ENCODE results near the gene KRT76. TPM values are rescaled to one million over a fixed set of nuclear protein-coding genes. Genes with fewer than 3 reads are reported as not detected.

Gene KRT76
- total and polyA plus RNA-seq, 4 donors: not detected

DNA sequence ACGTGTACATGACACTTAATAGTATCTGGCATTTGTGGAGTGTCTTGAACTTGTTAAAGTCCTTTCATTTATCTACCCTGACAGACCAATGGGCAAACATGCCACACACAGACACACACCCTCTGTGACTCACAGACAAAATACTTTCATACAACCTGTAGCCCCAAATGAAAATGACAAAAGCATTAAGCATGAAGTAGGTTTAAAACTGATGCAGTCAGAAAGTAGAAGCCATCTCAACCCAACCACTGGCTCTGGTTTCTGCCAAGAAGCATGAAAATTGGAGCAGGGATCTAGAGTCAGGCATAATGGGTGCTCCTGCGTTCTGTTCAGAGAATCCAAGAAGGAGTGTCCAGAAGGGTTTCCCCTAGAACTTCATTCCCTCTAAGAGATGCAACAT, 50.7 kb downstream of the KRT76 start:
- Histone ChIP-seq H3K27me3 (ENCODE audit: control insufficient read depth in 3 of 3, insufficient read depth in 3 of 3, low read length in 2 of 3) (peaks cover 0 to 8% (median 2%) of the 10 kb centered on the region in 3 donors), H3K4me1 (ENCODE audit: control insufficient read depth in 5 of 5, insufficient read depth in 5 of 5, low read length in 5 of 5) (no peaks in the 10 kb centered on the region), H3K27ac (ENCODE audit: low read depth in 1 of 2, low read length in 1 of 2) (no peak overlapping the region), H3K9ac (ENCODE audit: insufficient read depth in 1 of 2, low read length in 2 of 2) (no peak overlapping the region), H3K4me3 (no peak overlapping the region), H3K36me3 (ENCODE audit: control insufficient read depth in 4 of 4, insufficient read depth in 4 of 4, low read length in 4 of 4) (no peaks in the 10 kb centered on the region), H3K9me3 (ENCODE audit: control insufficient read depth in 4 of 4, insufficient read depth in 3 of 4, low read length in 3 of 4) (peaks cover 0 to 2% (median 0%) of the 10 kb centered on the region in 4 donors)
- TF ChIP-seq CTCF (IDR thresholded peaks at IDR 0.05; ENCODE audit: control extremely low read depth, extremely low read depth): no peak
- DNase-seq: no peak
- 59 to 81% methylated on average over 2 of the region's 2 CpGs for WGBS, 2 donors
- no peak for ATAC-seq (ENCODE audit: insufficient read depth, low FRiP score)

GRCh38 chr12:52724384-52724783, 52.8 kb downstream of the KRT76 start:
- Histone ChIP-seq H3K9ac (ENCODE audit: insufficient read depth in 1 of 2, low read length in 2 of 2) (no peak overlapping the region), H3K27ac (ENCODE audit: low read depth in 1 of 2, low read length in 1 of 2) (no peak overlapping the region), H3K27me3 (ENCODE audit: control insufficient read depth in 3 of 3, insufficient read depth in 3 of 3, low read length in 2 of 3) (peaks cover 0 to 14% (median 2%) of the 10 kb centered on the region in 3 donors), H3K9me3 (ENCODE audit: control insufficient read depth in 4 of 4, insufficient read depth in 3 of 4, low read length in 3 of 4) (peaks cover 0 to 2% (median 0%) of the 10 kb centered on the region in 4 donors), H3K36me3 (ENCODE audit: control insufficient read depth in 4 of 4, insufficient read depth in 4 of 4, low read length in 4 of 4) (no peaks in the 10 kb centered on the region), H3K4me1 (ENCODE audit: control insufficient read depth in 5 of 5, insufficient read depth in 5 of 5, low read length in 5 of 5) (no peaks in the 10 kb centered on the region), H3K4me3 (no peak overlapping the region)
- TF ChIP-seq CTCF (IDR thresholded peaks at IDR 0.05; ENCODE audit: control extremely low read depth, extremely low read depth): no peak
- ATAC-seq (ENCODE audit: insufficient read depth, low FRiP score): no peak
- DNase-seq: no peak
- 88 to 89% methylated on average over 3 of the region's 3 CpGs for WGBS, 2 donors

DNA sequence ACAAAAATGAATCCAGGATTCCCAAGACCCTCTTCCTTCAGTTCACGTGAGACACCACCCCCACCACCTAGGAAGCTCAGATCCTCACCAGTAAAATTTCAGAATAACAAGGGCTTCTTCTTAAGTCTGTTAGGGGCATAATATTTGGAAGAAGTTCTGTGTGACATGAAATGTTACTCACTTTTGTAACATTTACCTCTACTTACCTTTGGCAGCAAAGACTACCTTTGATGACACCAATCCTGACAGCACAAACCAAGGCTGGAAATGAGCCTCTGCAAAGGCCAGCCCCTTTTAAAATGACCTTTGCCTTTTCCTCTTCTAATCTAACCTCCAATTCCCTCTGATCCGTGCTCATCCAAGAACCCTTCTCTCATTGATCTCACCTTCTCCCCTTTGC, 54.5 kb downstream of the KRT76 start:
- no peak overlapping the region for H3K4me3 ChIP-seq
- H3K27ac ChIP-seq (ENCODE audit: low read depth in 1 of 2, low read length in 1 of 2): no peak overlapping the region
- DNase-seq (no peak), ATAC-seq (ENCODE audit: insufficient read depth, low FRiP score) (no peak)
- 75 to 92% methylated on average over 2 of the region's 2 CpGs for WGBS, 2 donors
- no peak for TF ChIP-seq CTCF (IDR thresholded peaks at IDR 0.05; ENCODE audit: control extremely low read depth, extremely low read depth)
- peaks cover 0 to 5% (median 0%) of the 10 kb centered on the region in 4 donors for H3K9me3 ChIP-seq (ENCODE audit: control insufficient read depth in 4 of 4, insufficient read depth in 3 of 4, low read length in 3 of 4)
- no peaks in the 10 kb centered on the region for H3K4me1 ChIP-seq (ENCODE audit: control insufficient read depth in 5 of 5, insufficient read depth in 5 of 5, low read length in 5 of 5)
- H3K27me3 ChIP-seq (ENCODE audit: control insufficient read depth in 3 of 3, insufficient read depth in 3 of 3, low read length in 2 of 3): peaks cover 0 to 14% (median 0%) of the 10 kb centered on the region in 3 donors
- no peaks in the 10 kb centered on the region for H3K36me3 ChIP-seq (ENCODE audit: control insufficient read depth in 4 of 4, insufficient read depth in 4 of 4, low read length in 4 of 4)
- no peak overlapping the region for H3K9ac ChIP-seq (ENCODE audit: insufficient read depth in 1 of 2, low read length in 2 of 2)

DNA sequence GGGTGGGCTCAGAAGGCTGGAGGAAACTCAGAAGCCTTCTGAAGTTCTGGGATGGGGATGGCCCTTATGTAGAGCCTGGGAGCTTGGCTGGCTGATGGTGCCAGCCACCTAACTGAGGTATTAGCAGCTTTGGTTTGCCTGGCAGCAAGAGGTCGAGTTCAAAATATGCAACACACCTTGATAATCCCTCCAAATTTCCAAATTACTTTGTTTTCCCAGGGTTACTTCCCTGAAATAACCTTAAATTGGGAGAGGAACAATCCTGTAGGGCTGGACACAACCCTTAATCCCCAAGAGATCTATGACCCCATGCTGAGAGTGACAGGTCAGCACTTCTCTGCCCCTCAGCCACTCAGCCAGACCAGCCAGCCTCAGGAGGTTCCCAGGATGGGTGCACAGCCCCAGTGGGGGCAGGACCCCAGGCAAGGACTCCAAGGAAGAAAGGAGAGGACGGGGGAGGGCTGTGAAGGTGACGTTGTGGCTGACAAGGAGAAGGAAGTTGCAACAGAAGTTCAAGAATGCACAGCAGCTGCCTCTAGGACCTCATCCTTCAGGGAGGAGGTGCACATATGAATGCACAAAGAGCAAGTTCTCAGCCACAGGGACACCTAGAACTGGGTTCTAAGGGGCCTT, 55.2 kb downstream of the KRT76 start:
- Histone ChIP-seq H3K4me1 (ENCODE audit: control insufficient read depth in 5 of 5, insufficient read depth in 5 of 5, low read length in 5 of 5) (no peaks in the 10 kb centered on the region), H3K9ac (ENCODE audit: insufficient read depth in 1 of 2, low read length in 2 of 2) (no peak overlapping the region), H3K36me3 (ENCODE audit: control insufficient read depth in 4 of 4, insufficient read depth in 4 of 4, low read length in 4 of 4) (no peaks in the 10 kb centered on the region), H3K27ac (ENCODE audit: low read depth in 1 of 2, low read length in 1 of 2) (no peak overlapping the region), H3K27me3 (ENCODE audit: control insufficient read depth in 3 of 3, insufficient read depth in 3 of 3, low read length in 2 of 3) (peaks cover 0 to 19% (median 0%) of the 10 kb centered on the region in 3 donors), H3K4me3 (no peak overlapping the region), H3K9me3 (ENCODE audit: control insufficient read depth in 4 of 4, insufficient read depth in 3 of 4, low read length in 3 of 4) (peaks cover 0 to 5% (median 0%) of the 10 kb centered on the region in 4 donors)
- no peak for TF ChIP-seq CTCF (IDR thresholded peaks at IDR 0.05; ENCODE audit: control extremely low read depth, extremely low read depth)
- 31 to 44% methylated on average over 3 of the region's 3 CpGs for WGBS, 2 donors
- DNase-seq: no peak
- ATAC-seq (ENCODE audit: insufficient read depth, low FRiP score): no peak

All from lung (tissue), 12 donors.